Activated CD8-positive, alpha-beta T cell treated with anti-CD3 and anti-CD28 coated beads for 36 hours (primary cell): Measurements from ENCODE around the gene UBE2J2. TPM values are rescaled to one million over a fixed set of nuclear protein-coding genes. Genes with fewer than 3 reads are reported as not detected.

Experiments
- ATAC-seq: fragments of 200-7000 bp; cut with Tn5 transposase; one replicate; pipeline ENCODE4 v1.10.0; 2021; ENCODE audit warnings: mild to moderate bottlenecking, moderate library complexity
- CTCF ChIA-PET: fragments of 350-600 bp; sonication (Branson Sonifier 250); formaldehyde crosslinking; loops from one replicate; lab custom pipeline; 2021; ENCODE audit warnings: antibody characterized with exemption; lab: Charles Lee
- POLR2A ChIA-PET: fragments of 350-600 bp; sonication (Branson Sonifier 250); formaldehyde crosslinking; loops from one replicate; lab custom pipeline; 2021; ENCODE audit warnings: antibody characterized with exemption; lab: Charles Lee
- DNase-seq: peaks from one replicate; pipeline ENCODE4 v3.0.0-alpha.2; 2020
- H3K27ac Mint-ChIP-seq: one replicate; pipeline ENCODE4 v1.8.0; 2021; ENCODE audit warnings: mild to moderate bottlenecking, mixed read lengths
- H3K27me3 Mint-ChIP-seq: one replicate; pipeline ENCODE4 v1.8.0; 2021; ENCODE audit warnings: mixed read lengths
- H3K36me3 Mint-ChIP-seq: one replicate; pipeline ENCODE4 v1.8.0; 2021; ENCODE audit warnings: low read depth, mixed read lengths
- H3K4me1 Mint-ChIP-seq: one replicate; pipeline ENCODE4 v1.8.0; 2021; ENCODE audit warnings: low read depth, mixed read lengths
- H3K4me3 Mint-ChIP-seq: one replicate; pipeline ENCODE4 v1.8.0; 2021; ENCODE audit warnings: mild to moderate bottlenecking, moderate library complexity, mixed read lengths
- H3K9me3 Mint-ChIP-seq: one replicate; pipeline ENCODE4 v1.8.0; 2021; ENCODE audit warnings: mixed read lengths
- intact Hi-C: fragments of 100-400 bp; cut with micrococcal nuclease; formaldehyde crosslinking; loops from one replicate; pipeline ENCODE4 v1.10.0; 2022
- total RNA-seq, 2 experiments: library from RNA; stranded (reverse); gene quantifications; one replicate each; pipeline ENCODE4 v1.2.3, GENCODE V29; 2021
- TF ChIP-seq, protein P1 (sequence below): fragments of 200-600 bp; IDR thresholded peaks from one replicate; pipeline ENCODE4 v1.8.0; 2022; ENCODE audit warnings: antibody characterized with exemption, mild to moderate bottlenecking

Gene UBE2J2
- total RNA-seq, 2 experiments from 2014 or later: 52.3 to 59.2 TPM

DNA sequence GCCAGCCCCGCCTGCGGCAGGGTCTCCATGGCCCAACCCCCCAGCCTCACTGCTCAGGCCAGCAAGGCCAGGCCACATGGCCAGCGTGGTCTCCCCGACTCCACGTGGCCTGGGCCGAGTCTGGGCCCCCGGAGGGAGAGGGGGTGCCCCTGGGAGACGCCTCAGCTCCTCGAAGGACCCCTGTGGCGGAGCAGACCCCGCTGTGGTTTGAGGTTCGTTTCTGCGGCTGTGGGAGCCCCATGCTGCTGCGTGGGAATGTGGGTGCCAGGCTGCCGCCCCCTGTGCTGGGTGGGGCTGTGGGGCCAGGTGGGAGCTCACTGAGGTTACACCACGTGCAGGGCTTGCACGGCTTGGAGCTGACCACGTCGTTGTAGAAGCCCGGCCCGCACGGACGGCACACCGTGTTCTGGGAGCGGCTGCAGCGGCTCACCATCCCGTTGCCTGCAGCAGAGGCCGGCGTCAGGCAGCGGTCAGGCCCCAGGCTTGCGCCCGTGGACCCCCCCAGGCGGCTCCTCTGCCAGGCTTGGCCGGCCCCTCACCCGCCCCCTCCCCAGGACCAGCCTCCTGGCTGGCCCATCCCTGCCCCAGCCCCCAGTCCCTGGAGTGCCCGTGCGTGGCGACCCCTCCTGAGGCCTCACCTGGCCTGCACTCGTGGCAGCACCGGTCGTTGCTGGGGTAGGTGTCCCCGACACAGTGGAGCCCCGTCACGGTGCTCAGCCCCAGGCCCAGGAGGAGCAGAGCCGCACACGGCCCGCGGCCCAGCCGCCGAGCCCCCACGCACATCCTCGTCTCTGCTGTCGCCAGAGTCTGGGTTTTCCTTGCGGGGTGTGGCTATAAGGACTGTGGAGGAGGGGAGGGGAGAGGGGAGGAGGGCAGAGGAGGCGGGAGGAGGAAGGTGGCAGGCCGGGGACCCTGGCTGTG, 60.0 kb downstream of the UBE2J2 start, which contains the start of gene TNFRSF4:
Gene TNFRSF4, minus strand, starts transcription at position 809 of the 921 bp plus-strand sequence. Its CDS starts 26 bp downstream, at position 783.
- H3K4me1 Mint-ChIP-seq: peaks cover 53% of the 10 kb centered on the region
- POLR2A ChIA-PET: interaction anchor here (0.8 to 8.4 kb wide), 8 partner anchors 7 to 194 kb away, joined by 3 to 64 read pairs (median 4); partner anchors contain the start of genes B3GALT6, SDF4 and TNFRSF18
- no peaks in the 10 kb centered on the region for H3K9me3 Mint-ChIP-seq
- H3K27me3 Mint-ChIP-seq: no peaks in the 10 kb centered on the region
- H3K4me3 Mint-ChIP-seq: peak within 1 kb of the TSS; percentile 76
- peak within 1 kb of the TSS; percentile 79 for H3K27ac Mint-ChIP-seq
- ATAC-seq: peak; percentile 19
- TF ChIP-seq, protein P1, sequence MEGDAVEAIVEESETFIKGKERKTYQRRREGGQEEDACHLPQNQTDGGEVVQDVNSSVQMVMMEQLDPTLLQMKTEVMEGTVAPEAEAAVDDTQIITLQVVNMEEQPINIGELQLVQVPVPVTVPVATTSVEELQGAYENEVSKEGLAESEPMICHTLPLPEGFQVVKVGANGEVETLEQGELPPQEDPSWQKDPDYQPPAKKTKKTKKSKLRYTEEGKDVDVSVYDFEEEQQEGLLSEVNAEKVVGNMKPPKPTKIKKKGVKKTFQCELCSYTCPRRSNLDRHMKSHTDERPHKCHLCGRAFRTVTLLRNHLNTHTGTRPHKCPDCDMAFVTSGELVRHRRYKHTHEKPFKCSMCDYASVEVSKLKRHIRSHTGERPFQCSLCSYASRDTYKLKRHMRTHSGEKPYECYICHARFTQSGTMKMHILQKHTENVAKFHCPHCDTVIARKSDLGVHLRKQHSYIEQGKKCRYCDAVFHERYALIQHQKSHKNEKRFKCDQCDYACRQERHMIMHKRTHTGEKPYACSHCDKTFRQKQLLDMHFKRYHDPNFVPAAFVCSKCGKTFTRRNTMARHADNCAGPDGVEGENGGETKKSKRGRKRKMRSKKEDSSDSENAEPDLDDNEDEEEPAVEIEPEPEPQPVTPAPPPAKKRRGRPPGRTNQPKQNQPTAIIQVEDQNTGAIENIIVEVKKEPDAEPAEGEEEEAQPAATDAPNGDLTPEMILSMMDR: no peak
- CTCF ChIA-PET: interaction anchor here (1.7 kb wide), 1 partner anchor 91 kb away, joined by 6 read pairs; no protein-coding TSS in a partner anchor
- DNase-seq: peak; percentile 51
- peaks cover 35% of the 10 kb centered on the region for H3K36me3 Mint-ChIP-seq
- intact Hi-C loops: no loop called here

DNA sequence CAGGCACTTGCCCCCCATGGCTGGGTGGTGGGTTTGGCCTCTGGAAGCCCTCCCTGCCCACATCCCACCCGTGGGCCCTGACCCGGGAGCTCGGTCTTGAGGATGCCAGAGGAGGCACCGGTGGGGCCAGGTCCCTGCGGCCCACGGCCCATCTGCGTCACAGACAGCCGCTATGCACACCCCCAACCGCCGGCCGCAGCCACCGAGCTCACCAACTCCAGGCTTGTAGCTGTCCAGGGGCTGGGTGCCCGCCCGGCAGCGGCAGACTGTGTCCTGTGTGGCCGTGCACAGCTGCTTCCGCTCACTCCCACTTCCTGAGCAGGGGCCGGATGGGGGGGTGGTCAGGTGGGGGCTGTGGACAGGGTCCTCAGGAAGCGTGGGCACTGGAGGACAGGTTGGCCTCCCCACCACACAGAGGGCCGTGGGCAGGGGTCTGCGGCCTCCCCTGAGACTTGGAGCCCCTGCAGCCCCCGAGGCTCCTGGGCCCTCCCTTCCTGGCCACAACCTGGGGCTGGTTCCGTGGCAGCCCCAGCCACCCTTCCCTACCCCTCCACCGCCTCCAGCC, 60.8 kb downstream of the UBE2J2 start:
- no peaks in the 10 kb centered on the region for H3K9me3 Mint-ChIP-seq
- DNase-seq: peak; percentile 74
- intact Hi-C loops: no loop called here
- POLR2A ChIA-PET: interaction anchor here (0.8 to 8.4 kb wide), 8 partner anchors 8 to 195 kb away, joined by 3 to 64 read pairs (median 4); partner anchors contain the start of genes B3GALT6 and SDF4
- H3K4me3 Mint-ChIP-seq: peak overlapping the region; percentile 76
- peaks cover 29% of the 10 kb centered on the region for H3K36me3 Mint-ChIP-seq
- H3K27me3 Mint-ChIP-seq: no peaks in the 10 kb centered on the region
- TF ChIP-seq, protein P1: no peak
- peak; percentile 3 for ATAC-seq
- H3K27ac Mint-ChIP-seq: peak overlapping the region; percentile 52
- CTCF ChIA-PET: interaction anchor here (1.7 kb wide), 1 partner anchor 90 kb away, joined by 6 read pairs; no protein-coding TSS in a partner anchor
- peaks cover 53% of the 10 kb centered on the region for H3K4me1 Mint-ChIP-seq

DNA sequence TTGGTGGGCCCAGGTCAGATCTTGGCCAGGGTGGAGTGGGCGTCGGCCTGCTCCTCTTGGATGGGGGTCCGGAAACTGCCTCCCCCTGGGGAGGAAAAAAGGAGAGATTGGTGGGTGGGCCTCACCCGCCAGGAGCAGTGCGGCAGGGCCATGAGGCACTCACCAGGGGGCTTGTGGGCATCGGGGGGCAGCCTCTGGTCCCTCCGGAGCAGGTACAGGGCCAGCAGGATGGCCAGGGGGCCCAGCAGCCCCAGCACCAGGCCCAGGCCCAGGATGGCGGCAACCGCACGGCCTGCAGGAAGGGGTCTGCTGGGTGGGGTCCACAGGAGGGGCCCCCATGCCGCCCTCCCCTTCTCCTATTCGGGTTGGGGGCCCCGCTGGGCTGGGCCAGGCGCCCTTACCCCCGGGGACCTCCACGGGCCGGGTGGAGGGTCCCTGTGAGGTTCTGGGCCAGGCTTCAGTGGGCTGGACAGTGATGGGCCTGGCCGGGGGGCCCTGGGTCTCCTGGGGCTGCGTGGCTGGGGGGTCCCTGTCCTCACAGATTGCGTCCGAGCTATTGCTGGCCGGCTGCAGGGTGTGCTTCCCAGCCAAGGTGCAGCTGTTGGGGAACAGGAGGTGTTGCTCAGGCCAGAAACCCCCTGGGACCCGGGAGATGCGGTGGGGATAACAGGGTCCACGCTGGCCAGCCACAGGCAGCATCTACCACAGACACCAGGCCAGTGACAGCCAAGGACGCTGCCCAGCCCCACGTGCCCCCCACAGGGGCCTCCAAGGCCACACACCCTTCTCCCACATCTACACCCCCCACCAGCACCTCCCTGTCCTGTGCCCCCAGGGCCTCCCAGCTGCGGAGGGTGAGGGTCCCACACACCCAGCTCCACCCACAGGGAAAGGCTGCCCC, 61.9 kb downstream of the UBE2J2 start:
- Mint-ChIP-seq H3K4me3 (peak overlapping the region; percentile 76), H3K27me3 (no peaks in the 10 kb centered on the region), H3K27ac (peak overlapping the region; percentile 52), H3K4me1 (peaks cover 52% of the 10 kb centered on the region), H3K9me3 (no peaks in the 10 kb centered on the region), H3K36me3 (peaks cover 21% of the 10 kb centered on the region)
- CTCF ChIA-PET: interaction anchor here (1.7 kb wide), 1 partner anchor 89 kb away, joined by 6 read pairs; no protein-coding TSS in a partner anchor
- POLR2A ChIA-PET: interaction anchor here (0.9 to 8.4 kb wide), 3 partner anchors 9 to 22 kb away, joined by 4 to 64 read pairs (median 5); partner anchors contain the start of genes B3GALT6 and SDF4
- DNase-seq (no peak), ATAC-seq (no peak)
- TF ChIP-seq, protein P1: no peak
- intact Hi-C loops: no loop called here

DNA sequence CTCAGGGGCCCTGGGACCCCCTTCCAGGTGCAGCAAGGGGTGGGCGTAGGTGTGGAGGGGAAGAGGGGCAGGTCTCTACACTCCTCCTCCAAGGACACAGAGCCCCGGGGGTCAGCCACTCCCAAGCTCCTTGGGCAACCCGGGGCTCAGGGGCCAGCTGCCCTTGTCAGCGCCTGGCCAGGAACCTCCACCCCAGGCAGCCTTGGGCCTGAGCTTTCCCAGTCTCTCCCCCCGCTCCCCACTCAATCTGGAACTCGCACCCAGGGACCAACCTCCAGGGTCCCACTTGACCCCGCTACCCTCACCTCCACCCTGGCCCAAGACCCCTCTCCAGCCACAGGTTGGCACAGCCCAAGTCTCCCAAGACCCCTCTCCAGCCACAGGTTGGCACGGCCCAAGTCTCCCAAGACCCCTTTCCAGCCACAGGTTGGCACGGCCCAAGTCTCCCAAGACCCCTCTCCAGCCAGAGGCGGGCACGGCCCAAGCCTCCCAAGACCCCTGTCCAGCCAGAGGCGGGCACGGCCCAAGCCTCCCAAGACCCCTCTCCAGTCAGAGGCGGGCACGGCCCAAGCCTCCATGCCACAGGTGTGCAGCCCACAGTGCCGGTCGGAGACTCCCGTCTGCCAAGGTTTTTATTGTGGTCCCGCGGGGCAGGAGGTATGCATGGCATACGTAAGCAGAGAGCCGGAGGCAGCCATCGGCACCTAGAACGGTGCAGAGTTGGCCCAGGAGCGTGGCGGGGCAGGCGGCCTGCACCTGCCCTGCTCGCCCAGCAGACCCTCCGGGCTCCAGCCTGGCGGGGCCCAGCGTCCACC, 62.7 kb downstream of the UBE2J2 start:
- ChIA-PET POLR2A (interaction anchor here (1.0 to 1.7 kb wide), 2 partner anchors 17 to 88 kb away, joined by 3 to 4 read pairs; no protein-coding TSS in a partner anchor), CTCF (interaction anchor here (2.1 kb wide), 1 partner anchor 89 kb away, joined by 6 read pairs; no protein-coding TSS in a partner anchor)
- no peak for ATAC-seq
- Mint-ChIP-seq H3K9me3 (no peaks in the 10 kb centered on the region), H3K4me1 (peaks cover 46% of the 10 kb centered on the region), H3K36me3 (peaks cover 16% of the 10 kb centered on the region), H3K4me3 (peak overlapping the region; percentile 60), H3K27ac (no peak overlapping the region), H3K27me3 (no peaks in the 10 kb centered on the region)
- intact Hi-C loops: no loop called here
- TF ChIP-seq, protein P1: no peak
- DNase-seq: no peak
